GM19099 (cell line): ENCODE data around the gene CLEC14A.

Source experiments
- POLR2A ChIP-seq: IDR thresholded peaks from 3 replicates; pipeline ENCODE4 v1.6.1; 2011; ENCODE audit warnings: low read depth; ENCODE audit not compliant: insufficient read length; ENCODE audit errors: extremely low read depth

Gene CLEC14A

DNA sequence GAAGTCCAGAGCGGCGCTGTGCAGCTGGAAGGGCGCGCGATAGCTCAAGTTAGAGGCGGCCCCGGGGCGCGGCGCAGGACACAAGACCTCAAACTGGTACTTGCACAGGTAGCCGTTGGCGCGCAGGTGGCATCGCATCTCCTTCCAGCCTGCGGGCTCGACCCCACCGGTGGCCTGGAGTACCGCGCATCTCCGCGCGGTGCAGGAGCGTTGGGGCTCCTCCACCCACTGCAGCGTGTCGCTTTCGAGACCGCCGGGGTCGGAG, 553 bp downstream of the CLEC14A start:
- no peak for TF ChIP-seq POLR2A

DNA sequence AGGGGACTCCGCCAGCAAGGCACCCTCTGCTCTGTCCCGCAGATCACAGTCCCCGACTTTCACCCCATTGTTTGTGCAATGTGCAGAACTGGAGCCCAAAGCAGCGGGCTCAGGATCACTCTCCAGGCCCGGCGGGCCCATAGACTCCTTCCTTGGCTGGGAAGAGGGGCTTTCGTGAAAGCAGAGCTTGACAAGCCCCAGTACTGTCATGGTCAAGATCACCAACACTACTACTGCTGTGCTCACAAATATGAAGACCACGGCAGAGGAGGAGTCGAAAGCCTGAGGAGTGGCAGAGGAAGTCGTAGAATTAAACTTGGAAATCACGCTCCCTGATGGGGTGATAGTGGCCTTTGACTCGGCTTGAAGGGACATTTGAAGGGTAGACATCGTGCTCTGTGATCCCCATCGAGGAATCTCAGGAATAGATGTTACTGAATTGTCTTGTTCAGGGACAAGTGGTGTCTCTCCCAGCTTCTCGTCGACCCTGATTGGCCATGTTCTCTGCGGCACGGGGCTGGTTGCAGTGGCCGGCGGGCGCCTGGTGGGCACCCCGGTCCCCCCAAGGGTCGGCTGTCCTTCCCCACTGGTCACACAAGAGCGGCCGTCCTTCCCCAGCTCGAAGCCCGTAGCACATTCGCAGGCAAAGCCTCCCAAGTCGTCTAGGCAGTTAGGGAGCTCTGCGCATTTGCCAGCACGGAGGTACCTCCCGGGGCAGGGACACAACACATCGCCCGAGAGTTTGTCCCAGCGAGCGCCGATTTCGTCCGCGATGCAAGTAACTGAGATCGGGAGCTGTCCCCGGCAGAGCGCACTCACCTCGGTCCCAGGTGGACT, 1.1 kb downstream of the CLEC14A start:
- TF ChIP-seq POLR2A, result no peak

DNA sequence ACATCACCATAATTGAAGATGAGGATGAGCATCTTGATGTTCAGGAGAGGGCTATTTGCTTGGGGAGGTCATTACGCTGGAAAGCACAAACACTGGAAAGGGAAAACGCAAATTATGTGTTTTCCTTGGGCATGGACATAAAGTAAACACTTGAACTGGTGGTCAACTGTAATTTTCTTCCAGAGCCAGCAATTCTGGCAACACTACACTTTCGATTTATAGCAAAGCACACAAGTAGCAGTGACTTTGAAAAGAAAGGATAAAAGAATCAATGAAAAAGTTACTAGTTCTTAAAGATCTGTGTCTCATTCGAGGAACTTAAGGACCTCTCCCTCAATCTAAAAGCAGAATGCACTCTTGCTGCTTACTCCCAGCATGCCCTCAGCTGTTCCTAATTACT, 2.2 kb downstream of the CLEC14A start:
- TF ChIP-seq POLR2A, result no peak

DNA sequence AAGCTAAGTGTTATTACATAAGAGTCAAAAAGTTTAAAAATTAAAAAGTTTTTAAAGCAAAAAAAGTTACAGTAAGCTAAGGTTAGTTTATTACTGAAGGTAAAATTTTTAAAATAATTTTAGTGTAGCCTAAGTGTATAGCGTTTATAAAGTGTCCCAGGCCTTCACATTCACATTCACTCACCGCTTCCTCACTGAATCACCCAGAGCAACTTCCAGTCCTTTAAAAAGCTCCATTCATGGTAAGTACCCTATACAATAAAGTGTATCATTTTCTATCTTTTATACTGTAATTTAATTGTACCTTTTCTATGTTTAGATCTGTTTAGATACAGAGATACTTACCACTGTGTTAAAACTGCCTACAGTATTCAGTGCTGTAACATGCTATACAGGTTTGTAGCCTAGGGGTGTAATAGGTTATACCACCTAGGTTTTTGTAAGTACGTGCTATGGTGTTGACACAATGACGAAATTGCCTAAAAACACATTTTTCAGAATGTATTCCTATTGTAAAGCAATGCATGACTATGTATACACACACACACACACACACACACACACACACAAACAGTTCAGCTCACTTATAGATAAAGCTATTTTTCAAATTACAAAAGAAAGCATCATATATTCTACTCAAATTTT, 3.7 kb downstream of the CLEC14A start:
- no peak for TF ChIP-seq POLR2A

DNA sequence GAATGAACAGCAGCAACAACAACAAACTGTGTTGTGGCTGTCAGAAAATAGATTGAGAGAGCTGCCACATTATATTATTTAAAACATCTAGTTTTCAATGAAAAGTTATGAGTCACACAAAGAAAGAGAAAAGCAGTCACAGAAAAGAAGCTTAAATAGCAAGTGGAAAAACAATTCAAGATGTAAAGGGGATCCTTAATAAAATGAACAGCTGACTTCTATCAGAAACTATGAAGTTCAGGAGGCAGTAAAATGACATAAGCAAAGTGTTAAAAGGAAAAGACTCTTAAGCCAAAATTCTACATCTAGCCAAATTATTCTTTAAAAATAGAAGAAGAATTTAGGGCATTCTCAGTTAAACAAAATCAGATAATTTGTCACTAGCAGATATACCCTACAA, 5.6 kb downstream of the CLEC14A start:
- no peak for TF ChIP-seq POLR2A

DNA sequence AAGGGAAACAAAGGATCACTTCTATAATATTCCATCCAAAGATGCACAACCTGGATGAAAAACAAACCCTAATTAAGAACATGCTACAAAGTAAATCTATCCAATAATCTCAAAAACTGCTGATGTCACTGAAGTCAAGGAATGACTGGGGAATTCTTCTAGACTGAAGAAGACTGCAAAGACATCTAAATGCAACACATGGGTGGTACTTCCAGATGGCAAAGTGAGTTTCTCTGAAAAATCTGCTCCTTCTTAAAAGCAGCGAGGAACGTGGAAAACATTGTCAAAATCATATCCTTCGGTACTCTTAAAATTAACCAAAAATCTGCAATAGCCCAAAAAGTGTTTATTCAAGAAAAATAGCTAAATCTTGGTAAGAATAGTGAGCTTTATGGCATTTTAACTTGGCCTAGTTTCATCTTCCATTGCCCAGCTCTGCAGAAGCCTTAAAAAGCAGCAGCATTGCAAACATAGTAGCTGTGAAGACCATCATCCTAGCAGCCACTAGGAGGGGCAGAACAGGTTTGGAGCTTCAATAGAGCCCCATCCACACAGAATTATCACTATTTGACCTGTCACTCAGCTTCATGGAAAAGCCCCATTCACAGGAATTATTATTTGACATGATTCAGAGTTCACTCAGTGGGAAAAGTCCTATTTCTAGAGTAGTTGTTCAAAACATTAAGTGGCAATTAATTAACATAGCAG, 7.4 kb downstream of the CLEC14A start:
- no peak for TF ChIP-seq POLR2A

DNA sequence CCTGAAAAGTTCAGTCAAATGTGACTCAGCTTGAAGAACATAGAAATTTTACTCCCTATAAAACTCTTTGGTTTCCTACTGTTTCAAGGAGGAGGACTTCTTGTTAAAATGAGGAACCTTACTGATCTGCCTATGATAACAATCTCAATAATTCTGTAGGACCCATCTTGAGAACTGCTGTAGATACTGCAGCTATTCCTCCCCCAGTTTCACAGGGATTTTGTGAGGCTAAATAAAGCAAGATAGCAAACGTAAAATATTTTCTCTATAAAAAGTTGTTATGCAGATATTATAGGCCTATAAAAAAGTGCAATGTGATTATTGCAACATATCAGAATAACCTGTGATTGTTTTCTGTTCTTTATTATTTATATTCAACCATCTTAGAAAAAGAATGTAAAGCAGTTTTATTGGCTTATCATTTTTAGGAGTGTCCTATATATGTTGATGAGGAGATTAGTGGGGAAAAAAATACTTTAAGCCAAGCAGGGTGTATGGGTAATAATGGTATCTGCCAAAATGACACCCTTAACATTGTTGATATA, 12.1 kb downstream of the CLEC14A start:
- TF ChIP-seq POLR2A, result no peak

DNA sequence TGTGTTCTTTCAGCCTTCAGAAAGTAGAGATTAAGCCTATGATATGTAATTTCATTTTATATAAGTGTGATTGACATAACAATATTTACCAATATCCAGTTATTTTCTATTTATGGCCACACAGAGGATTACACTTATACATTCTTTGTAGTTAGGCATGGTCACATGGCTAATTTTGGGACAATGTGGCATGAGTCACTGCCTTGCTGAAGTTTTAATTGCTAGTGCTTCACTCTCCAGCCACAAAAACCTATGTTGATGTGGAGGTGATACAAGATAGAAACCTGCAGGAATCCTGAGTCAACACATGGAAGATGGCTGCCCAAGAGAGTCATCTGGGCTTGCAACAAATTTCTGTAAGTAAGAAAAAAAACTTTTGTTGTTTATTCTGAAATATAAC, 17.0 kb downstream of the CLEC14A start:
- TF ChIP-seq POLR2A, result no peak

DNA sequence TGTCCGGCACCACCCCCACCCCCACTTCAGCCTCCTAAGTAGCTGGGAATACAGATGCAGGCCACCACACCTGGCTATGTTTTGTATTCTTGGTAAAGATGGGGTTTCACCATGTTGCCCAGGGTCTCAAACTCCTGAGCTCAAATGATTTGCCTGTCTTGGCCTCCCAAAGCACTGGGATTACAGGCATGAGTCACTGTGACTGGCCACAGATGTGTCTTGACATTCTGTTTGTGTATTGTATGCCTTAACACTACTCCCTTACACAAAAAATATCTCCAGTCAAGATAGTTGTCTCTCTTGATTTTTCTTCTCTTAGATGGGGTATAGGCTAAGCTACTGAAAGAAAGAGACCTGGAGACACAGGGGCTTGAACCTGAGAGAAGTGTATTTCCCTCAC, 17.6 kb downstream of the CLEC14A start:
- TF ChIP-seq POLR2A, result no peak

DNA sequence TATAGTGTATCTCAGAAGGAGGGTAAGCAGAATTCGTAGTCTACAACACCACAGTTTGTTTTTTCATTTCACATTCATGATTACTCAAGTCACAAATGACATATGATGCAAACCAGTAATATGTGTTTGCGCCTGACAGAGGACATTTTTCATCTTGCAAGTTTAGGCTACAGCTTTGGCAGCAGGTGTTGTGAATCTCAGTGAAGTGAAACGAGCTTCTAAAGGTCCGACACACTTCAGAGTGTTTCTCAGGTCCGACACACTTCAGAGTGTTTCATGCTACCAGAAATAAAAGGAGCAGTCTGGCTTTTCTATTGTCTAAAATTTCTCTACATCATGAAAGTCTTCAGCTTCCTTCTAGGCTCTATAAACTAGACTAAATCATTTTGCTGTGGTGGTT, 22.7 kb downstream of the CLEC14A start:
- TF ChIP-seq POLR2A, result no peak

DNA sequence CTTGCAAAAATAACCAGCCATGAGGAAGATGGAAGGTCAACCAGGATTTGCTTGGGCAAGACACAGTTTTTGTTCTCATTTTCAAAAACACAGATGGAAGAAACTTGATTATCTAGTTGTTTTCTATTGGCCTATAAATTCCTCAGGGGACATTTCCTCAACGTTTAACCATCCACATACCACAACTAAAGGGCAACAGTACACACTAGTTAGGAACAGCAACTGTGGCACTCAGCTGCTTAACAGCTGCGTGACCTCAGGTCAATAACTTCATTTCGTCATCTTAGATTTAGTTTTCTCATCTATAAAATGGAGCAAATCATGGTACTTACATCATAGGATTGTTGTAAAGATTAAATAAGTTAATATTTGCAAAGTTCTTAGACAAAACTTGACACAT, 29.5 kb downstream of the CLEC14A start:
- no peak for TF ChIP-seq POLR2A

DNA sequence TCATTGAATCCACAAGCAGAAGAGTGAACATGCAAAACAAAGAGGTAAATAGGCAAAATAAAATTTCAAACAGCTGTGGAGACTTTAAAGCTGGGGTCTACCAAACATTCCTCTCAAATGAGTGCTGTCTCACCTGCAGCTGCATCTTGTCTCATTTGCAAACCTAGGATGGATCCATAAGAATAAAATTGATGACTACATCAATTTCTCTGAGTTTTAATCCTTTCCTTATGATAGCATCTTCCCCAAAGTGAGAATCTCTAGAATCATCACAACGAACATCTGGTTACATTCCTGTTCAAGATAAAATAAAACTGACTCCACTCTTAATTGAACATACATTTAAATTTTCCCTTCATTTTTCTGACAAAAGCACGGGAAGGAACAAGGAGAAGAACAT, 29.9 kb downstream of the CLEC14A start:
- TF ChIP-seq POLR2A, result no peak

DNA sequence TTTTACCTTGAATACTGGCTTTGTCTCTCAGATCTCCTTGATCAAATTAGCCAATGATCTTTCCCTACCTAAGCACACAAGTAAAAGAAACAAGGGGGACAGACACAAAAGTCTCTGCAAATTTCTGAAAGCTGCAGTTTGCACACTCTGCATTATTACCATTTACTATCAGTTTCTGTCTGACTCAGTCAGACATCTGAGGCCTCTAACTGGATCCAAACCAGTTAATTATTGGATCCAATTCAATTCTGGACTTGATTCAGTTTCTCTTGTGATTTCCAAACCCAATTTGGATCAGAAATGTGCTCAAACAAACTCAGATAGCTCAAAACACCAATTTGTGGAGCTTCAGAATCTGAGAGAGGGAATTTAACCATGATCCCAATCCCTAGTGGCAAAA, 31.6 kb downstream of the CLEC14A start:
- TF ChIP-seq POLR2A, result no peak

DNA sequence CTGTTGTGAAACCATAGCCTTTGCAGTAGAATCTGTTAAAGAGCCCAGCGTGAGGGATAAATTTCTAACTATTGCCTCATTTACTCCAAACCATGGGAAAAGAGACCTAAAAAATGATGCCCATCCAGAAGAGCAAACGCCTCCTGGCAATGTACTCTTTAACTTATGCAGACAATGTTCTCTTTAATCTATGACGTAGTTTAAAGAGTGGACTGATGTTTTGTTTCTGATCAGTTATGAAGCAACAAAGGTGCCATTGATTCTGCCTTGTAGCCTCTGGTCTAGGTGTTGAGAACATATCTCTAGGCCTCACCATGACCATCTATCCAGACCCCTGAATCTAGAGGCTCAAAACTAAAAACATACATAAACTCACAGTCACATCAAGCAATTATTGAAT, 34.8 kb downstream of the CLEC14A start:
- TF ChIP-seq POLR2A, result no peak

DNA sequence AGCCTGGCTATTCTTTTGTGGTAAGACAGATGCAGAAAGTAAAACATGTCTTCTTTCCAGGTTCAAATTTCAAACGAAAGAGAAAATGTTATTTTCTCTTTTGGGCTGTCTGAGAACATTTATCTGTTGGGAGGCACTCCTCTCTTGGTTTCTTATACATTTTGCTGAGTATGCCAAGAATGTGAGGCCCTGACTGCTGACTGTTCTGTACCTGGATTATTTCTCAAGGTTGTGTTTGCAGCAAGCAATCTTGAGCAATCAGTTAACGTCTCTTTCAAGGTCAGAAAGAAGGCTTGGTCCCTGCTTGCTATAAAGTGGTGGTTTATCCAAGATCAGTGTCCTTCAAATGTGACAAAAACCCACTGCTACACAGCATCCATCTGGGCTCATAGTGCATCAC, 38.3 kb downstream of the CLEC14A start:
- TF ChIP-seq POLR2A, result no peak

DNA sequence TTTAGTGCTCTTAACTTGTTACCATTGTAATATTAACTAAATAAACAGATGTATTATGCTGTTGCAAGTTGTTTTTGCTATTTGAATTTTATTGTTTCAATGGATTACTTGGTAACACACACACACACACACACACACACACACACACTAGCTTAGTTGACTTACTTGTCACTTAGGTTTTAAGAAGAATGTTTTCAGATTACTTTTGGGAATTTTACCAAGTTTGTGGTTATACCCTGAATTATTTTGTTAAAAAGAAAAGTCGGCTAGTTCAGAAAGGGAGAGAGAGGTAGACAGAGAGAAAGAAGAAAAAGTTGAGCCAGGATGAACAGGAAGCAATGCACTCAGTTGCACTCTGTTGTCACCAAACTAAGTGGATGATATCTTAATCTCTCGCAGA, 42.9 kb downstream of the CLEC14A start:
- TF ChIP-seq POLR2A, result no peak
